ENCODE measurements around the gene PCCA.
"Not testable (repeated sequence)": the region's sequence is repeated elsewhere in the genome, so short reads cannot be mapped to it uniquely, and the experiment has no call there.

The PCCA gene

GRCh38 chr13:100552755-100553154, 463.9 kb downstream of the PCCA start:
- DNase-seq, result no peak

GRCh38 chr13:100559886-100560285, 471.0 kb downstream of the PCCA start:
- no peak for DNase-seq

GRCh38 chr13:100560498-100561157, 471.7 kb downstream of the PCCA start:
- DNase-seq, result peak; percentile 73

- DNase-seq, result no peak
Measured at GRCh38 chr13:100561158-100561499, 472.2 kb downstream of the PCCA start.

- DNase-seq, result no peak
Measured at GRCh38 chr13:100561599-100562204, 472.8 kb downstream of the PCCA start.

GRCh38 chr13:100563779-100564178, 474.9 kb downstream of the PCCA start:
- DNase-seq, result no peak

- DNase-seq, result no peak
Measured at GRCh38 chr13:100564444-100565223, 475.7 kb downstream of the PCCA start.

GRCh38 chr13:100565286-100565685, 476.4 kb downstream of the PCCA start:
- DNase-seq, result no peak

- no peak for DNase-seq
Measured at GRCh38 chr13:100566543-100566942, 477.6 kb downstream of the PCCA start.

- peak; percentile 46 for DNase-seq
Measured at GRCh38 chr13:100573121-100573520, 484.2 kb downstream of the PCCA start.

GRCh38 chr13:100577239-100577638, 488.3 kb downstream of the PCCA start:
- DNase-seq, result not testable (repeated sequence)
